DOHH2 (cell line): ENCODE data around the gene FLYWCH2.

Experiments used
- H3F3A ChIP-seq: fragments of 200-600 bp; sonication (generic), shearing (Covaris generic); 2 replicates; pipeline ENCODE4 v1.6.0; 2016; ENCODE audit warnings: antibody characterized with exemption, mild to moderate bottlenecking; ENCODE audit not compliant: control insufficient read depth, insufficient read depth
- H3K27ac ChIP-seq: fragments of 200-600 bp; sonication (generic); 2 replicates; pipeline ENCODE4 v1.5.1; 2014; ENCODE audit warnings: low read depth, mild to moderate bottlenecking, low read length, moderate library complexity
- H3K27me3 ChIP-seq: fragments of 200-600 bp; sonication (generic); 2 replicates; pipeline ENCODE4 v1.6.1; 2014; ENCODE audit warnings: mild to moderate bottlenecking, low read length, mixed read lengths; ENCODE audit not compliant: control insufficient read depth
- H3K36me3 ChIP-seq: fragments of 200-600 bp; sonication (generic); 2 replicates; pipeline ENCODE4 v1.6.1; 2014; ENCODE audit warnings: mild to moderate bottlenecking, low read length, moderate library complexity, mixed read lengths; ENCODE audit not compliant: control insufficient read depth
- H3K4me1 ChIP-seq: fragments of 200-600 bp; sonication (generic); 2 replicates; pipeline ENCODE4 v1.6.1; 2014; ENCODE audit warnings: mild to moderate bottlenecking, low read length, mixed read lengths; ENCODE audit not compliant: control insufficient read depth
- H3K4me2 ChIP-seq: fragments of 200-600 bp; sonication (generic); 2 replicates; pipeline ENCODE4 v1.6.0; 2014; ENCODE audit warnings: mild to moderate bottlenecking, low read length, moderate library complexity
- H3K4me3 ChIP-seq: fragments of 200-600 bp; sonication (generic); 2 replicates; pipeline ENCODE4 v1.5.1; 2014; ENCODE audit warnings: mild to moderate bottlenecking, low read length, mixed read lengths
- H3K79me2 ChIP-seq: fragments of 200-600 bp; sonication (generic); 2 replicates; pipeline ENCODE4 v1.6.1; 2014; ENCODE audit warnings: mild to moderate bottlenecking, low read length, mixed read lengths; ENCODE audit not compliant: control insufficient read depth
- H3K9me2 ChIP-seq: fragments of 200-600 bp; sonication (generic); replicated peaks from 2 replicates; pipeline ENCODE4 v1.6.1; 2014; ENCODE audit warnings: mild to moderate bottlenecking, low read length, mixed read lengths; ENCODE audit not compliant: control insufficient read depth
- H3K9me3 ChIP-seq: fragments of 200-600 bp; sonication (generic); 2 replicates; pipeline ENCODE4 v1.6.1; 2014; ENCODE audit warnings: antibody characterized with exemption, low read length, mixed read lengths; ENCODE audit not compliant: control insufficient read depth, insufficient read depth
- H4K20me1 ChIP-seq: fragments of 200-600 bp; sonication (generic); 2 replicates; pipeline ENCODE4 v1.6.0; 2014; ENCODE audit warnings: low read depth, mild to moderate bottlenecking, antibody characterized with exemption, low read length, moderate library complexity; ENCODE audit not compliant: control insufficient read depth, insufficient read depth
- CTCF ChIP-seq: fragments of 200-600 bp; sonication (generic); IDR thresholded peaks from one replicate; pipeline ENCODE4 v1.5.1; 2014; ENCODE audit warnings: antibody characterized with exemption, mild to moderate bottlenecking, low read depth, low read length; ENCODE audit not compliant: poor library complexity, severe bottlenecking
- EZH2phosphoT487 ChIP-seq: fragments of 200-600 bp; sonication (generic); IDR thresholded peaks from 2 replicates; pipeline ENCODE4 v1.6.1; 2017; ENCODE audit warnings: borderline replicate concordance, mild to moderate bottlenecking, antibody characterized with exemption, low read length, moderate library complexity, mixed read lengths

FLYWCH2 gene

GRCh38 chr16:2919511-2920255 lies 36.7 kb downstream of the FLYWCH2 start:
- Histone ChIP-seq H3K4me1 (0 out of 2 replicates have a peak, but pooled peaks cover 3% of the 10 kb centered on the region), H3K4me2 (no peak overlapping the region), H3K27me3 (no peaks in the 10 kb centered on the region), H3K27ac (no peak overlapping the region), H3F3A (no peaks in the 10 kb centered on the region), H3K4me3 (no peak overlapping the region), H3K79me2 (no peaks in the 10 kb centered on the region), H3K9me2 (no peaks in the 10 kb centered on the region), H4K20me1 (no peaks in the 10 kb centered on the region; the same call in 1 of the 2 replicates), H3K9me3 (no peaks in the 10 kb centered on the region), H3K36me3 (peaks cover 14% of the 10 kb centered on the region)
- TF ChIP-seq CTCF (peak; percentile 93), EZH2phosphoT487 (no peak)

GRCh38 chr16:2923481-2923880 lies 40.5 kb downstream of the FLYWCH2 start:
- H3K4me1 ChIP-seq: peaks cover 12% of the 10 kb centered on the region
- H3K36me3 ChIP-seq: peaks cover 3% of the 10 kb centered on the region; the same call in 1 of the 2 replicates
- H4K20me1 ChIP-seq: no peaks in the 10 kb centered on the region; the same call in 1 of the 2 replicates
- no peak overlapping the region for H3K4me3 ChIP-seq
- H3K9me2 ChIP-seq: no peaks in the 10 kb centered on the region
- no peaks in the 10 kb centered on the region for H3K27me3 ChIP-seq
- no peaks in the 10 kb centered on the region for H3K9me3 ChIP-seq
- H3F3A ChIP-seq: no peaks in the 10 kb centered on the region; the same call in 1 of the 2 replicates
- H3K79me2 ChIP-seq: no peaks in the 10 kb centered on the region
- no peak overlapping the region for H3K4me2 ChIP-seq
- no peak overlapping the region for H3K27ac ChIP-seq
- no peak for TF ChIP-seq CTCF
- no peak for TF ChIP-seq EZH2phosphoT487

- H4K20me1 ChIP-seq: no peaks in the 10 kb centered on the region; the same call in 1 of the 2 replicates
- no peak overlapping the region for H3K4me3 ChIP-seq
- peaks cover 3% of the 10 kb centered on the region for H3K36me3 ChIP-seq
Observed at GRCh38 chr16:2924901-2925755, 42.1 kb downstream of the FLYWCH2 start.

More at GRCh38 chr16:2924901-2925755, 42.1 kb downstream of the FLYWCH2 start:
- H3K4me1 ChIP-seq: peaks cover 10% of the 10 kb centered on the region
- H3K4me2 ChIP-seq: no peak overlapping the region
- no peaks in the 10 kb centered on the region; the same call in 1 of the 2 replicates for H3F3A ChIP-seq
- H3K27ac ChIP-seq: no peak overlapping the region
- no peaks in the 10 kb centered on the region for H3K9me2 ChIP-seq
- H3K79me2 ChIP-seq: no peaks in the 10 kb centered on the region
- no peaks in the 10 kb centered on the region for H3K27me3 ChIP-seq
- no peaks in the 10 kb centered on the region for H3K9me3 ChIP-seq
- TF ChIP-seq CTCF (no peak), EZH2phosphoT487 (no peak)
